H9 (cell line): ENCODE measurements around the gene FCHSD2. TPM values are rescaled to one million over a fixed set of nuclear protein-coding genes. Genes with fewer than 3 reads are reported as not detected.

ENCODE experiments used
- DNase-seq: peaks from one replicate; pipeline ENCODE4 v3.0.0-alpha.2; 2017
- H2AFZ ChIP-seq: one replicate; pipeline ENCODE4 v1.6.1; 2013; ENCODE audit warnings: mild to moderate bottlenecking, low read length, control low read depth, moderate library complexity
- H2AK5ac ChIP-seq: 2 replicates; pipeline ENCODE4 v1.6.1; 2013; ENCODE audit warnings: low read length, control low read depth, mixed read lengths; ENCODE audit not compliant: insufficient read length
- H2BK120ac ChIP-seq: one replicate; pipeline ENCODE4 v1.6.1; 2013; ENCODE audit warnings: low read depth, mild to moderate bottlenecking, low read length, control low read depth, inconsistent platforms; ENCODE audit not compliant: poor library complexity, severe bottlenecking
- H2BK12ac ChIP-seq: 2 replicates; pipeline ENCODE4 v1.6.1; 2013; ENCODE audit warnings: low read length, control low read depth, mixed read lengths, low read depth; ENCODE audit not compliant: insufficient read length
- H2BK15ac ChIP-seq: 2 replicates; pipeline ENCODE4 v1.6.1; 2013; ENCODE audit warnings: low read depth, low read length, control low read depth
- H2BK20ac ChIP-seq: one replicate; pipeline ENCODE4 v1.6.1; 2013; ENCODE audit warnings: low read depth, mild to moderate bottlenecking, low read length, control low read depth, inconsistent platforms; ENCODE audit not compliant: poor library complexity, severe bottlenecking
- H2BK5ac ChIP-seq: 2 replicates; pipeline ENCODE4 v1.6.1; 2013; ENCODE audit warnings: low read length, control low read depth, mixed read lengths; ENCODE audit not compliant: insufficient read length
- H3K14ac ChIP-seq: 2 replicates; pipeline ENCODE4 v1.6.1; 2013; ENCODE audit warnings: low read length, control low read depth; ENCODE audit not compliant: insufficient read depth
- H3K18ac ChIP-seq: 2 replicates; pipeline ENCODE4 v1.6.1; 2013; ENCODE audit warnings: low read depth, mild to moderate bottlenecking, mixed read lengths, low read length, control low read depth; ENCODE audit not compliant: insufficient read length
- H3K23ac ChIP-seq: 2 replicates; pipeline ENCODE4 v1.6.1; 2013; ENCODE audit warnings: low read length, control low read depth, mixed read lengths, low read depth; ENCODE audit not compliant: insufficient read length
- H3K23me2 ChIP-seq: 2 replicates; pipeline ENCODE4 v1.6.1; 2013; ENCODE audit warnings: low read depth, mild to moderate bottlenecking, mixed read lengths, low read length, control low read depth; ENCODE audit not compliant: insufficient read length, poor library complexity, severe bottlenecking
- H3K27ac ChIP-seq: 2 replicates; pipeline ENCODE4 v1.5.1; 2013; ENCODE audit warnings: low read length, control low read depth, mixed read lengths, low read depth; ENCODE audit not compliant: insufficient read length
- H3K27me3 ChIP-seq: 2 replicates; pipeline ENCODE4 v1.6.1; 2013; ENCODE audit warnings: low read length, control low read depth, inconsistent platforms; ENCODE audit not compliant: insufficient read depth
- H3K4ac ChIP-seq: 2 replicates; pipeline ENCODE4 v1.6.1; 2013; ENCODE audit warnings: low read depth, mild to moderate bottlenecking, control low read depth, inconsistent platforms, low read length, moderate library complexity
- H3K4me1 ChIP-seq: 2 replicates; pipeline ENCODE4 v1.6.1; 2013; ENCODE audit warnings: low read length, control low read depth, inconsistent platforms; ENCODE audit not compliant: insufficient read depth
- H3K4me2 ChIP-seq: 2 replicates; pipeline ENCODE4 v1.6.1; 2013; ENCODE audit warnings: low read length, control low read depth, mixed read lengths; ENCODE audit not compliant: insufficient read length, insufficient read depth
- H3K56ac ChIP-seq: 2 replicates; pipeline ENCODE4 v1.6.1; 2013; ENCODE audit warnings: low read depth, mild to moderate bottlenecking, mixed read lengths, low read length, control low read depth; ENCODE audit not compliant: insufficient read length
- H3K79me1 ChIP-seq: 2 replicates; pipeline ENCODE4 v1.6.1; 2013; ENCODE audit warnings: low read depth, mild to moderate bottlenecking, moderate library complexity, low read length, control low read depth, inconsistent platforms; ENCODE audit not compliant: insufficient read depth, poor library complexity, severe bottlenecking
- H3K79me2 ChIP-seq: 2 replicates; pipeline ENCODE4 v1.6.1; 2013; ENCODE audit warnings: low read length, control low read depth, inconsistent platforms; ENCODE audit not compliant: insufficient read depth
- H3K9ac ChIP-seq: 2 replicates; pipeline ENCODE4 v1.6.1; 2013; ENCODE audit warnings: low read length, control low read depth, mixed read lengths; ENCODE audit not compliant: insufficient read length; ENCODE audit errors: extremely low read depth
- H3K9me3 ChIP-seq: one replicate; pipeline ENCODE4 v1.6.1; 2013; ENCODE audit warnings: low read depth, low read length, inconsistent platforms; ENCODE audit not compliant: control insufficient read depth
- H3T11ph ChIP-seq: one replicate; pipeline ENCODE4 v1.6.1; 2013; ENCODE audit warnings: mild to moderate bottlenecking, low read length, control low read depth, inconsistent platforms
- H4K20me1 ChIP-seq: one replicate; pipeline ENCODE4 v1.6.1; 2013; ENCODE audit not compliant: control insufficient read depth, insufficient read length, insufficient read depth
- H4K5ac ChIP-seq: 2 replicates; pipeline ENCODE4 v1.6.1; 2013; ENCODE audit warnings: low read depth, mild to moderate bottlenecking, mixed read lengths, low read length, control low read depth; ENCODE audit not compliant: insufficient read length
- H4K8ac ChIP-seq: replicated peaks from 2 replicates; pipeline ENCODE4 v1.6.1; 2013; ENCODE audit warnings: low read length, control low read depth, mixed read lengths, low read depth; ENCODE audit not compliant: insufficient read length
- H4K91ac ChIP-seq: 2 replicates; pipeline ENCODE4 v1.6.1; 2013; ENCODE audit warnings: low read depth, mild to moderate bottlenecking, moderate library complexity, mixed read lengths, low read length, control low read depth; ENCODE audit not compliant: insufficient read length
- H3K27ac Mint-ChIP-seq, 3 experiments: 2 replicates in 2 of 3; 3 replicates in 1 of 3; pipeline ENCODE4 v1.8.0; 2020 to 2021; ENCODE audit warnings: mixed read lengths in 3 of 3, mild to moderate bottlenecking in 1 of 3, moderate library complexity in 1 of 3
- H3K27me3 Mint-ChIP-seq: 2 replicates; pipeline ENCODE4 v1.8.0; 2021; ENCODE audit warnings: low read depth, mild to moderate bottlenecking, moderate library complexity, mixed read lengths
- H3K36me3 Mint-ChIP-seq, 3 experiments: 2 replicates in 2 of 3; 3 replicates in 1 of 3; pipeline ENCODE4 v1.8.0; 2020 to 2021; ENCODE audit warnings: low read depth in 3 of 3, mixed read lengths in 3 of 3; ENCODE audit not compliant: insufficient read depth in 1 of 3
- H3K4me1 Mint-ChIP-seq, 2 experiments: 2 replicates each; pipeline ENCODE4 v1.8.0; 2020; ENCODE audit warnings: mixed read lengths in 2 of 2
- H3K4me3 Mint-ChIP-seq, 2 experiments: 2 replicates in 1 of 2; 3 replicates in 1 of 2; pipeline ENCODE4 v1.8.0; 2020 to 2021; ENCODE audit warnings: mild to moderate bottlenecking in 2 of 2, mixed read lengths in 2 of 2, moderate library complexity in 1 of 2
- H3K9me3 Mint-ChIP-seq, 2 experiments: 2 replicates in 1 of 2; 3 replicates in 1 of 2; pipeline ENCODE4 v1.8.0; 2020; ENCODE audit warnings: mild to moderate bottlenecking in 2 of 2, mixed read lengths in 2 of 2, moderate library complexity in 1 of 2
- CTCF ChIP-seq: fragments of 200-600 bp; sonication (generic); conservative IDR thresholded peaks from 3 replicates; pipeline ENCODE4 v1.8.0; 2021; ENCODE audit warnings: antibody characterized with exemption, mild to moderate bottlenecking
- WGBS: extraction: QIAGEN DNeasy Blood & Tissue Kit; methylation state at CpG from one replicate; pipeline ENCODE4 v1.1.7; 2013; ENCODE audit warnings: missing lambda C conversion rate, low lambda C conversion rate, mixed read lengths; ENCODE audit not compliant: insufficient read length; ENCODE audit errors: extremely low coverage; 5-methylcytosine and 5-hydroxymethylcytosine counted together
- total RNA-seq: library from RNA; stranded (reverse); gene quantifications from 2 replicates; pipeline ENCODE4 v1.2.1, GENCODE V29; 2021

FCHSD2 gene
- total RNA-seq, 1 experiment from 2014 or later: 17.8 TPM

DNA sequence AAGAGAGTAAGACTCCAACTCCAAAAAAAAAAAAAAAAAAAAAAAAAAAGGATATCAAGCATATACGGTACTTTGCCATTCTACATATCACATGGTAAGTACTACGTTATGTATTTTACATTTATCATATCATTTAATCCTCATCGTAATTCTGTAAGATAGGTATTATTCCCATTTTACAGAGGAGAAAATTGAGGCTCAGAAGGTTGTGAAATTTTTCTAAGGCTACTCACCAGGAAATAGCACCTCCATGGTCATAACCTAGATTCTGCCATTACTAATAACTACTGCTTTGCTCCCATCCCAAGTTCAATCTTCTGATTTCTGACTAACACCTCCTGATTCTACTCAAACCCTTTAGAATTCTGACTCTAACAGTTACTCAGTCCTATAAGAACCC, 138.0 kb downstream of the FCHSD2 start:
- no peak overlapping the region for H3K9ac ChIP-seq
- no peak overlapping the region for H4K91ac ChIP-seq
- Mint-ChIP-seq H3K9me3 (peaks cover 0 to 6% of the 10 kb centered on the region in 2 experiments; a peak in 1 of 5 replicates), H3K27ac (no peak overlapping the region), H3K36me3 (peaks cover 0 to 14% (median 0%) of the 10 kb centered on the region in 3 experiments; a peak in 2 of 7 replicates), H3K4me3 (no peak overlapping the region), H3K27me3 (no peaks in the 10 kb centered on the region), H3K4me1 (peaks cover 6 to 12% of the 10 kb centered on the region in 2 experiments)
- H2BK20ac ChIP-seq: no peak overlapping the region
- H4K20me1 ChIP-seq: no peaks in the 10 kb centered on the region
- DNase-seq: no peak
- no peak overlapping the region for H3K18ac ChIP-seq
- H4K8ac ChIP-seq: no peak overlapping the region
- H3K9me3 ChIP-seq: no peaks in the 10 kb centered on the region
- no peak overlapping the region for H2BK5ac ChIP-seq
- no peak overlapping the region for H3K23ac ChIP-seq
- H3K56ac ChIP-seq: no peak overlapping the region
- no peak overlapping the region for H2AK5ac ChIP-seq
- H3T11ph ChIP-seq: no peak overlapping the region
- H3K27ac ChIP-seq: no peak overlapping the region
- H2BK12ac ChIP-seq: no peak overlapping the region
- H3K4ac ChIP-seq: no peak overlapping the region
- H3K14ac ChIP-seq: no peak overlapping the region
- no peak for TF ChIP-seq CTCF
- no peaks in the 10 kb centered on the region for H3K79me2 ChIP-seq
- H3K4me2 ChIP-seq: no peak overlapping the region
- no peak overlapping the region for H2AFZ ChIP-seq
- H3K79me1 ChIP-seq: no peaks in the 10 kb centered on the region
- H2BK120ac ChIP-seq: no peak overlapping the region
- H3K27me3 ChIP-seq: no peaks in the 10 kb centered on the region
- WGBS: no CpG with 5 or more reads among the region's 3 CpGs
- no peak overlapping the region for H2BK15ac ChIP-seq
- no peak overlapping the region for H4K5ac ChIP-seq
- H3K23me2 ChIP-seq: no peaks in the 10 kb centered on the region
- no peaks in the 10 kb centered on the region for H3K4me1 ChIP-seq
